ENCODE measurements around the gene HOXC5. TPM values are rescaled to one million over a fixed set of nuclear protein-coding genes. Genes with fewer than 3 reads are reported as not detected.

Gene HOXC5
- total and polyA plus RNA-seq, 2 experiments from 2014 or later: 0.18 to 0.40 TPM

GRCh38 chr12:54019091-54019811 lies 13.6 kb upstream of the HOXC5 start:
- Histone ChIP-seq H3K4me2 (peak overlapping the region; percentile 90), H3K79me2 (peaks cover 48% of the 10 kb centered on the region), H3K9me3 (ENCODE audit: low read depth) (no peaks in the 10 kb centered on the region), H3K4me1 (ENCODE audit: insufficient read depth) (peaks cover 13% of the 10 kb centered on the region), H4K20me1 (ENCODE audit: insufficient read depth, poor library complexity, severe bottlenecking) (no peaks in the 10 kb centered on the region), H2AFZ (peak overlapping the region; percentile 74), H3K27me3 (peaks cover 82% of the 10 kb centered on the region), H3K9me2 (replicated peaks; ENCODE audit: insufficient read depth) (no peaks in the 10 kb centered on the region), H3K27ac (peak overlapping the region; percentile 97), H3K36me3 (replicated peaks; ENCODE audit: insufficient read depth, low read depth) (no peaks in the 10 kb centered on the region), H3K4me3 (no peak overlapping the region)
- TF ChIP-seq EZH2 (IDR thresholded peaks at IDR 0.05; ENCODE audit: borderline replicate concordance): peak; percentile 67
- TF ChIP-seq CTCF (IDR thresholded peaks at IDR 0.05; ENCODE audit: poor library complexity): no peak
- peak; percentile 42 for TF ChIP-seq EZH2phosphoT487 (IDR thresholded peaks at IDR 0.05; ENCODE audit: low read depth, severe bottlenecking, unreplicated experiment)
- 21% methylated on average over 33 of the region's 43 CpGs for WGBS (ENCODE audit: low lambda C conversion rate, missing lambda C conversion rate)
- no peak for DNase-seq (ENCODE audit: low spot score)

GRCh38 chr12:54019924-54020590 lies 12.8 kb upstream of the HOXC5 start:
- peaks cover 82% of the 10 kb centered on the region for H3K27me3 ChIP-seq
- no peak for TF ChIP-seq EZH2phosphoT487 (IDR thresholded peaks at IDR 0.05; ENCODE audit: low read depth, severe bottlenecking, unreplicated experiment)
- TF ChIP-seq EZH2 (IDR thresholded peaks at IDR 0.05; ENCODE audit: borderline replicate concordance): peak; percentile 7
- H3K27ac ChIP-seq: peak overlapping the region; percentile 97
- H3K9me3 ChIP-seq (ENCODE audit: low read depth): no peaks in the 10 kb centered on the region
- 33% methylated on average over 10 of the region's 10 CpGs for WGBS (ENCODE audit: low lambda C conversion rate, missing lambda C conversion rate)
- peaks cover 13% of the 10 kb centered on the region for H3K4me1 ChIP-seq (ENCODE audit: insufficient read depth)
- H2AFZ ChIP-seq: no peak overlapping the region
- no peaks in the 10 kb centered on the region for H4K20me1 ChIP-seq (ENCODE audit: insufficient read depth, poor library complexity, severe bottlenecking)
- H3K9me2 ChIP-seq (replicated peaks; ENCODE audit: insufficient read depth): no peaks in the 10 kb centered on the region
- peaks cover 55% of the 10 kb centered on the region for H3K79me2 ChIP-seq
- H3K4me3 ChIP-seq: no peak overlapping the region
- peak overlapping the region; percentile 90 for H3K4me2 ChIP-seq
- DNase-seq (ENCODE audit: low spot score): no peak
- H3K36me3 ChIP-seq (replicated peaks; ENCODE audit: insufficient read depth, low read depth): no peaks in the 10 kb centered on the region

GRCh38 chr12:54020591-54021405 lies 12.1 kb upstream of the HOXC5 start:
- Histone ChIP-seq H3K27me3 (peaks cover 82% of the 10 kb centered on the region), H4K20me1 (ENCODE audit: insufficient read depth, poor library complexity, severe bottlenecking) (no peaks in the 10 kb centered on the region), H3K4me2 (peak overlapping the region; percentile 90), H3K27ac (peak overlapping the region; percentile 97), H3K9me2 (replicated peaks; ENCODE audit: insufficient read depth) (no peaks in the 10 kb centered on the region), H3K4me1 (ENCODE audit: insufficient read depth) (peaks cover 16% of the 10 kb centered on the region), H2AFZ (no peak overlapping the region), H3K9me3 (ENCODE audit: low read depth) (no peaks in the 10 kb centered on the region), H3K4me3 (no peak overlapping the region), H3K79me2 (peaks cover 59% of the 10 kb centered on the region), H3K36me3 (replicated peaks; ENCODE audit: insufficient read depth, low read depth) (no peaks in the 10 kb centered on the region)
- TF ChIP-seq EZH2 (IDR thresholded peaks at IDR 0.05; ENCODE audit: borderline replicate concordance) (no peak), CTCF (IDR thresholded peaks at IDR 0.05; ENCODE audit: poor library complexity) (no peak), EZH2phosphoT487 (IDR thresholded peaks at IDR 0.05; ENCODE audit: low read depth, severe bottlenecking, unreplicated experiment) (peak; percentile 18)
- 35% methylated on average over 23 of the region's 23 CpGs for WGBS (ENCODE audit: low lambda C conversion rate, missing lambda C conversion rate)
- DNase-seq (ENCODE audit: low spot score): no peak
